PC-3 (cell line): ENCODE data around the gene KRTAP10-2. TPM values are rescaled to one million over a fixed set of nuclear protein-coding genes. Genes with fewer than 3 reads are reported as not detected.

Experiments
- ATAC-seq: fragments of 200-7000 bp; cut with Tn5 transposase; 2 replicates; pipeline ENCODE4 v1.9.1; 2020; ENCODE audit warnings: mild to moderate bottlenecking, moderate library complexity
- BruUV-seq: library from RNA; stranded (reverse); fragments of 400-500 nt; replicated peaks from 2 replicates; lab custom pipeline; 2021; lab: Mats Ljungman, UMichigan
- CTCF ChIA-PET: fragments of 300-600 bp; sonication (Branson Sonifier 250); formaldehyde crosslinking; loops from one replicate; lab custom pipeline; 2022; ENCODE audit warnings: antibody characterized with exemption; lab: Charles Lee
- POLR2A ChIA-PET: fragments of 300-600 bp; sonication (Branson Sonifier 250); formaldehyde crosslinking; loops from one replicate; lab custom pipeline; 2022; ENCODE audit warnings: antibody characterized with exemption; ENCODE audit not compliant: unreplicated experiment; lab: Charles Lee
- DNase-seq: peaks from one replicate; pipeline ENCODE4 v3.0.0-alpha.2; 2015
- H2AFZ ChIP-seq: fragments of 300-600 bp; sonication (generic); 2 replicates; pipeline ENCODE4 v1.6.0; 2016; ENCODE audit warnings: antibody characterized with exemption, low read length
- H3F3A ChIP-seq: fragments of 300-600 bp; sonication (generic); one replicate; pipeline ENCODE4 v1.6.0; 2017; ENCODE audit warnings: antibody characterized with exemption, low read length, control low read depth, mild to moderate bottlenecking; ENCODE audit not compliant: unreplicated experiment
- H3K27ac ChIP-seq: fragments of 300-600 bp; sonication (generic); 2 replicates; pipeline ENCODE4 v1.5.1; 2016; ENCODE audit warnings: mild to moderate bottlenecking, low read length
- H3K27me3 ChIP-seq: fragments of 300-600 bp; sonication (generic); 2 replicates; pipeline ENCODE4 v1.6.1; 2016; ENCODE audit warnings: low read length, mixed read lengths
- H3K36me3 ChIP-seq: fragments of 300-600 bp; sonication (generic); 2 replicates; pipeline ENCODE4 v1.6.1; 2016; ENCODE audit warnings: low read depth, mixed run types, low read length, mixed read lengths
- H3K4me1 ChIP-seq: fragments of 300-600 bp; sonication (generic); 2 replicates; pipeline ENCODE4 v1.5.1; 2016; ENCODE audit warnings: low read length; ENCODE audit not compliant: insufficient read depth
- H3K4me2 ChIP-seq: fragments of 300-600 bp; sonication (generic); 2 replicates; pipeline ENCODE4 v1.6.0; 2016; ENCODE audit warnings: low read length
- H3K4me3 ChIP-seq: fragments of 300-600 bp; sonication (generic); 2 replicates; pipeline ENCODE4 v1.5.1; 2016; ENCODE audit warnings: mild to moderate bottlenecking, low read length, mixed read lengths
- H3K79me2 ChIP-seq: fragments of 300-600 bp; sonication (generic); 2 replicates; pipeline ENCODE4 v1.6.1; 2017; ENCODE audit warnings: low read length, mixed read lengths
- H3K9ac ChIP-seq: fragments of 300-600 bp; sonication (generic); 2 replicates; pipeline ENCODE4 v1.6.0; 2016; ENCODE audit warnings: mild to moderate bottlenecking, low read length
- H3K9me2 ChIP-seq: fragments of 300-600 bp; sonication (generic); replicated peaks from 2 replicates; pipeline ENCODE4 v1.6.1; 2016; ENCODE audit warnings: mixed run types, low read length, mixed read lengths
- H3K9me3 ChIP-seq: fragments of 300-600 bp; sonication (generic); 2 replicates; pipeline ENCODE4 v1.6.1; 2016; ENCODE audit warnings: low read length, mixed read lengths
- H4K20me1 ChIP-seq: fragments of 300-600 bp; sonication (generic); 2 replicates; pipeline ENCODE4 v1.6.1; 2016; ENCODE audit warnings: low read length, mixed read lengths
- CTCF ChIP-seq: fragments of 300-600 bp; sonication (generic); conservative IDR thresholded peaks from 2 replicates; pipeline ENCODE4 v1.5.1; 2017; ENCODE audit warnings: antibody characterized with exemption, low read depth, mild to moderate bottlenecking, low read length
- EZH2 ChIP-seq: fragments of 300-600 bp; sonication (generic); IDR thresholded peaks from one replicate; pipeline ENCODE4 v1.6.1; 2017; ENCODE audit warnings: antibody characterized with exemption, mild to moderate bottlenecking, low read length; ENCODE audit not compliant: unreplicated experiment
- EZH2phosphoT487 ChIP-seq: fragments of 300-600 bp; sonication (generic); IDR thresholded peaks from 2 replicates; pipeline ENCODE4 v1.6.1; 2018; ENCODE audit warnings: mild to moderate bottlenecking, antibody characterized with exemption, low read length, borderline replicate concordance
- intact Hi-C: fragments of 100-400 bp; cut with micrococcal nuclease; formaldehyde crosslinking; loops from 2 replicates; pipeline ENCODE4 v1.9.0; 2023
- total RNA-seq: library from RNA; depleted of rRNA; stranded (reverse); fragments of >200 nt; gene quantifications from 2 replicates; pipeline ENCODE4 v1.2.3, GENCODE V29; 2014

Gene KRTAP10-2
- total RNA-seq, 1 experiment from 2014 or later: not detected

GRCh38 chr21:44520326-44521300, 30.7 kb downstream of the KRTAP10-2 start:
- H3K36me3 ChIP-seq: no peaks in the 10 kb centered on the region
- no peak for DNase-seq
- H3K9me2 ChIP-seq: no peaks in the 10 kb centered on the region
- H3K4me1 ChIP-seq: no peaks in the 10 kb centered on the region
- no peaks in the 10 kb centered on the region for H3K27me3 ChIP-seq
- intact Hi-C loops: no loop called here
- no peak overlapping the region for H3K27ac ChIP-seq
- ChIA-PET CTCF (no interaction called here), POLR2A (no interaction called here)
- H3K79me2 ChIP-seq: no peaks in the 10 kb centered on the region
- no peak for TF ChIP-seq CTCF
- TF ChIP-seq EZH2: no peak
- TF ChIP-seq EZH2phosphoT487: no peak
- H3K9me3 ChIP-seq: peaks cover 8% of the 10 kb centered on the region; the same call in 1 of the 2 replicates
- ATAC-seq: no peak
- no peaks in the 10 kb centered on the region for H3F3A ChIP-seq
- no peak overlapping the region for H3K4me3 ChIP-seq
- H4K20me1 ChIP-seq: no peaks in the 10 kb centered on the region
- no peak overlapping the region for H3K4me2 ChIP-seq
- no peak overlapping the region for H3K9ac ChIP-seq
- BruUV-seq: no TSS peak
- H2AFZ ChIP-seq: no peak overlapping the region

DNA sequence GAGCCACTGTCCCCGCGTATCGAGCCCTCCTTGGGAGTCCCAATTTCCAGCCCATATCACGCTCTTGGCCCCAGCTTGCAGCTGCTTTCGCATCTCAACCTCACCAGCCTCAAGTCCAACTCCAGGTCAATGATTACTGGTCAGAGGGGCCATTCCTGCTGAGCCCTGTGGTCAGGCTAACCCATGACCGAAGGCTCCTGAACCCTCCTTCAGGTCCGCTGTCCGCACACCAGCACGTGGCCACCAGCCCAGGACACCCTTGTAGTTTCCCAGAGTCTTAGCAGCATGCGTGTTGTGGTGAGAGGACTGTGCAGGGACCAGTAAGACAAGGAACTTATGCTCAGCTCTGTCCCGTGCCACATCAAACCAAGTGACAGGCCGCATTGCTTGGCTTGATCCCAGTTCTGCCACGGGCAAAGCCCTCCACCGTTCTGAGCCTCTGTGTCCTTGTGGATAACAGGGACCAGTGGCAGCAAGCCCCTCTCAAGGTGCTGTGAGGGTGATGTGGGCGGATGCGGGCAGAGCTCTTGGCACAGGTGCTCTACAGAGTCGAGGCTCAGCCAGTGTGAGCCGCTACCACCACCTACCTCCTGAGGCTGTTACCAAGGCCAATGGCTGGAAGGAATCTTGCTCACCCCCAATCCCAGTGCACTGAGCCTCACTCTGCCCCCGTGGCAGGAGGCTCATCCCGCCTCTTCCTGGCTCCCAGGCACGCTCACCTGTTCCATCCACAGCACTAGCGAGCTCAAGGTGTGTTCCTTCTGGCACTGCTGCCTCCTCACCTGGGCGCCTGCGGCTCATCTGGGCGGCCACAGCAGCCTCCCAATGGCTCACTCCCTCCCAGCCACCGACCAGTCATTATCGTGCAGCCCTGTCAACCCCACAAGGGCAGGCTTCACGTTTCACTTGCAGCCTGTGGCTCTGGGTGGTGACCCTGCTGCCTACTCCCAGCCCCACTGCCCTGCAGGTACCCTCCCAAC, 31.7 kb downstream of the KRTAP10-2 start:
- no peaks in the 10 kb centered on the region for H3F3A ChIP-seq
- BruUV-seq: no TSS peak
- no peak overlapping the region for H3K4me2 ChIP-seq
- H3K79me2 ChIP-seq: no peaks in the 10 kb centered on the region
- H3K9ac ChIP-seq: no peak overlapping the region
- TF ChIP-seq EZH2phosphoT487 (no peak), CTCF (no peak), EZH2 (no peak)
- H3K27me3 ChIP-seq: no peaks in the 10 kb centered on the region
- H2AFZ ChIP-seq: no peak overlapping the region
- POLR2A ChIA-PET: no interaction called here
- no peak overlapping the region for H3K4me3 ChIP-seq
- no peaks in the 10 kb centered on the region for H4K20me1 ChIP-seq
- CTCF ChIA-PET: no interaction called here
- no peaks in the 10 kb centered on the region for H3K9me2 ChIP-seq
- intact Hi-C loops: no loop called here
- ATAC-seq: no peak
- H3K36me3 ChIP-seq: no peaks in the 10 kb centered on the region
- no peak overlapping the region for H3K27ac ChIP-seq
- no peak for DNase-seq
- 0 out of 2 replicates have a peak, but pooled peaks cover 2% of the 10 kb centered on the region for H3K9me3 ChIP-seq
- no peaks in the 10 kb centered on the region for H3K4me1 ChIP-seq
